ENCODE data around the gene BATF2. TPM values are rescaled to one million over a fixed set of nuclear protein-coding genes. Genes with fewer than 3 reads are reported as not detected.

Gene BATF2, protein sequence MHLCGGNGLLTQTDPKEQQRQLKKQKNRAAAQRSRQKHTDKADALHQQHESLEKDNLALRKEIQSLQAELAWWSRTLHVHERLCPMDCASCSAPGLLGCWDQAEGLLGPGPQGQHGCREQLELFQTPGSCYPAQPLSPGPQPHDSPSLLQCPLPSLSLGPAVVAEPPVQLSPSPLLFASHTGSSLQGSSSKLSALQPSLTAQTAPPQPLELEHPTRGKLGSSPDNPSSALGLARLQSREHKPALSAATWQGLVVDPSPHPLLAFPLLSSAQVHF
- total RNA-seq (2013; cell fraction: nucleolus; rRNA removed): not detected in 2 replicates
- 0.51 and 0.93 TPM in 2 replicates for total RNA-seq (2014; rRNA removed)
- 0.28 and 0.45 TPM in 2 replicates for total RNA-seq (2014; rRNA removed; fragmentation: Illumina TruSeq; extraction: Trizol)
- total RNA-seq (2021): 0.98 and 1.1 TPM in 2 replicates
- polyA plus RNA-seq (2011; ENCODE audit: low read depth): 0.13 TPM
- polyA plus RNA-seq (2011; rRNA removed): not detected in 2 replicates
- 0.03 and 0.06 TPM in 2 replicates for polyA plus RNA-seq (2011; cell fraction: cytosol; rRNA removed)
- 0.20 TPM in 1 of 2 replicates, not detected in the other for polyA plus RNA-seq (2011; cell fraction: nucleus; rRNA removed)
- polyA plus RNA-seq (2012): 0.44 and 0.54 TPM in 2 replicates
- 0.38 and 0.52 TPM in 2 replicates for polyA plus RNA-seq (2014; fragmentation: Illumina TruSeq; extraction: Trizol)
- polyA plus RNA-seq (2014; fragmentation: Nextera tagmentation; extraction: Ambion mirVana): under 1 TPM; 0.18 to 0.24 TPM
- polyA plus RNA-seq (2014; rRNA removed): 0.49 and 0.81 TPM in 2 replicates
- polyA plus RNA-seq (2016; fragmentation: Nextera tagmentation; extraction: Ambion mirVana): under 1 TPM; 0.26 to 0.27 TPM
- polyA minus RNA-seq (2011; rRNA and poly(A)+ RNA removed): 0.21 TPM in 1 of 2 replicates, not detected in the other
- polyA minus RNA-seq (2011; cell fraction: cytosol; rRNA and poly(A)+ RNA removed): not detected in 2 replicates
- not detected in 2 replicates for polyA minus RNA-seq (2011; cell fraction: nucleus; rRNA and poly(A)+ RNA removed)
- Bru-seq, nascent RNA: percentile 33 among the genes with signal in this experiment
- BruChase-seq, experiment 1, labeled RNA remaining after a 6-hour chase: percentile 30 among the genes with signal in this experiment
- BruChase-seq, experiment 2, labeled RNA remaining after a 2-hour chase: percentile 30 among the genes with signal in this experiment
- long read RNA-seq, experiment 1: 0 reads
- long read RNA-seq, experiment 2: 0 reads

GRCh38 chr11:64996710-64997380, at the start of gene BATF2:
TSS of gene BATF2 (minus strand) at chr11:64996971. CDS start at chr11:64996914, 57 bp downstream.
- Histone ChIP-seq H3K27ac (ENCODE audit: control insufficient read depth, insufficient read depth) (no peak within 1 kb of the TSS), H3K4me1 (ENCODE audit: control insufficient read depth, insufficient read depth, low read length) (peaks cover 8% of the 10 kb centered on the region), H3K9ac (ENCODE audit: control insufficient read depth, insufficient read depth, low read length) (peak within 1 kb of the TSS; percentile 11; the same call in 1 of the 2 replicates), H3K9me3 (replicated peaks; ENCODE audit: control insufficient read depth, insufficient read depth, low read length) (no peaks in the 10 kb centered on the region), H3K27me3 (replicated peaks in 1 of 2; ENCODE audit: control insufficient read depth in 2 of 2, insufficient read depth in 2 of 2, low read length in 1 of 2) (no peaks in the 10 kb centered on the region; a peak in 1 of 4 replicates), H3K36me3 (ENCODE audit: control insufficient read depth in 2 of 2, insufficient read depth in 2 of 2, low read length in 1 of 2) (no peaks in the 10 kb centered on the region), H2AFZ (ENCODE audit: control insufficient read depth, low read depth, low read length) (peak within 1 kb of the TSS; percentile 49), H3K4me3 (peak within 1 kb of the TSS; percentile 28; the same call in 1 of the 2 replicates), H4K20me1 (ENCODE audit: control insufficient read depth, insufficient read depth) (no peaks in the 10 kb centered on the region), H3K79me2 (ENCODE audit: control insufficient read depth, insufficient read depth, low read length) (no peaks in the 10 kb centered on the region), H3K4me2 (ENCODE audit: control insufficient read depth, insufficient read depth) (peak within 1 kb of the TSS; percentile 56)
- DNase-seq (ENCODE audit: low read depth, low spot score) (no peak), ATAC-seq (peak; percentile 87), FAIRE-seq (no peak)
- no TSS peak for BruUV-seq (replicated peaks)
- intact Hi-C loops (cut with micrococcal nuclease; ENCODE audit: unreplicated experiment): no loop called here
- ChIA-PET RAD21 (ENCODE audit: unreplicated experiment) (interaction anchor here (1.0 to 3.0 kb wide), 6 partner anchors 11 to 153 kb away, joined by 3 to 19 read pairs (median 4); partner anchors contain the start of genes CDC42BPG and PPP2R5B), POLR2A (interaction anchor here (0.8 to 1.9 kb wide), 3 partner anchors 17 to 125 kb away, joined by 4 to 5 read pairs (median 4); partner anchors contain the start of genes ARL2, FAU and MRPL49), CTCF (interaction anchor here (0.7 to 3.9 kb wide), 17 partner anchors 9 to 345 kb away, joined by 3 to 20 read pairs (median 5); partner anchors contain the start of genes ARL2 and PPP2R5B), SMC1A (ENCODE audit: uncharacterized antibody, unreplicated experiment) (interaction anchor here (0.6 to 2.4 kb wide), 22 partner anchors 9 to 444 kb away, joined by 3 to 19 read pairs (median 3); partner anchors contain the start of genes FAU, MRPL49 and PPP2R5B)
- in situ Hi-C loops (cut with MboI): no loop called here
- 18% methylated on average over 9 of the region's 9 CpGs for WGBS (ENCODE audit: insufficient coverage, insufficient replicate concordance, low lambda C conversion rate, missing lambda C conversion rate)
- TF ChIP-seq RAD51 (IDR thresholded peaks at IDR 0.05) (peak; percentile 23; the same call in 1 of the 2 replicates), SRF (IDR thresholded peaks at IDR 0.05; ENCODE audit: low read depth in 2 of 2, low read length in 2 of 2) (peak in 1 of 2 experiments; percentile 83; a peak in 2 of 4 replicates), NR2F1 (conservative IDR thresholded peaks at IDR 0.05) (0 out of 2 replicates have a peak, but pooled peaks have one; percentile 11), POLR2A (IDR thresholded peaks at IDR 0.05; ENCODE audit: low read depth, low read length) (no peak), EGR1 (IDR thresholded peaks at IDR 0.05; ENCODE audit: borderline replicate concordance in 1 of 2, low read depth in 2 of 2, low read length in 2 of 2) (peak in 1 of 2 experiments; percentile 69; a peak in 1 of 3 replicates), GATAD2B (conservative IDR thresholded peaks at IDR 0.05; ENCODE audit: low read depth) (peak; percentile 57), CBX3 (IDR thresholded peaks at IDR 0.05; ENCODE audit: borderline replicate concordance, low read depth) (no peak), CHD2 (IDR thresholded peaks at IDR 0.05; ENCODE audit: borderline replicate concordance, low read depth, low read length) (no peak), FOXK2 (IDR thresholded peaks at IDR 0.05) (no peak), CREM (IDR thresholded peaks at IDR 0.05; ENCODE audit: low read depth) (no peak), EED (IDR thresholded peaks at IDR 0.05; ENCODE audit: low read depth) (peak; percentile 74), SMC3 (IDR thresholded peaks at IDR 0.05; ENCODE audit: borderline replicate concordance, low read length) (0 out of 2 replicates have a peak, but pooled peaks have one; percentile 25), MEF2B (IDR thresholded peaks at IDR 0.05; ENCODE audit: partially characterized antibody, poor library complexity, severe bottlenecking) (peak; percentile 94), IKZF1 (conservative IDR thresholded peaks at IDR 0.05) (peak; percentile 88)
- TF ChIP-seq, protein P1, sequence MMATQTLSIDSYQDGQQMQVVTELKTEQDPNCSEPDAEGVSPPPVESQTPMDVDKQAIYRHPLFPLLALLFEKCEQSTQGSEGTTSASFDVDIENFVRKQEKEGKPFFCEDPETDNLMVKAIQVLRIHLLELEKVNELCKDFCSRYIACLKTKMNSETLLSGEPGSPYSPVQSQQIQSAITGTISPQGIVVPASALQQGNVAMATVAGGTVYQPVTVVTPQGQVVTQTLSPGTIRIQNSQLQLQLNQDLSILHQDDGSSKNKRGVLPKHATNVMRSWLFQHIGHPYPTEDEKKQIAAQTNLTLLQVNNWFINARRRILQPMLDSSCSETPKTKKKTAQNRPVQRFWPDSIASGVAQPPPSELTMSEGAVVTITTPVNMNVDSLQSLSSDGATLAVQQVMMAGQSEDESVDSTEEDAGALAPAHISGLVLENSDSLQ (IDR thresholded peaks at IDR 0.05): no peak
- TF ChIP-seq, protein P2, sequence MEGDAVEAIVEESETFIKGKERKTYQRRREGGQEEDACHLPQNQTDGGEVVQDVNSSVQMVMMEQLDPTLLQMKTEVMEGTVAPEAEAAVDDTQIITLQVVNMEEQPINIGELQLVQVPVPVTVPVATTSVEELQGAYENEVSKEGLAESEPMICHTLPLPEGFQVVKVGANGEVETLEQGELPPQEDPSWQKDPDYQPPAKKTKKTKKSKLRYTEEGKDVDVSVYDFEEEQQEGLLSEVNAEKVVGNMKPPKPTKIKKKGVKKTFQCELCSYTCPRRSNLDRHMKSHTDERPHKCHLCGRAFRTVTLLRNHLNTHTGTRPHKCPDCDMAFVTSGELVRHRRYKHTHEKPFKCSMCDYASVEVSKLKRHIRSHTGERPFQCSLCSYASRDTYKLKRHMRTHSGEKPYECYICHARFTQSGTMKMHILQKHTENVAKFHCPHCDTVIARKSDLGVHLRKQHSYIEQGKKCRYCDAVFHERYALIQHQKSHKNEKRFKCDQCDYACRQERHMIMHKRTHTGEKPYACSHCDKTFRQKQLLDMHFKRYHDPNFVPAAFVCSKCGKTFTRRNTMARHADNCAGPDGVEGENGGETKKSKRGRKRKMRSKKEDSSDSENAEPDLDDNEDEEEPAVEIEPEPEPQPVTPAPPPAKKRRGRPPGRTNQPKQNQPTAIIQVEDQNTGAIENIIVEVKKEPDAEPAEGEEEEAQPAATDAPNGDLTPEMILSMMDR (IDR thresholded peaks at IDR 0.05 in 2 of 3, conservative IDR thresholded peaks at IDR 0.05 in 1 of 3; ENCODE audit: control insufficient read depth in 2 of 3, extremely low read depth in 1 of 3, insufficient read depth in 1 of 3, low read depth in 3 of 3, low read length in 3 of 3): peak; percentile 35 to 48 (median 41); a peak in 5 of 6 replicates
